ENCODE results near the gene ADNP2. TPM values are rescaled to one million over a fixed set of nuclear protein-coding genes. Genes with fewer than 3 reads are reported as not detected.

The ADNP2 gene
- total RNA-seq, 1 experiment from 2014 or later, result 21.3 TPM

DNA sequence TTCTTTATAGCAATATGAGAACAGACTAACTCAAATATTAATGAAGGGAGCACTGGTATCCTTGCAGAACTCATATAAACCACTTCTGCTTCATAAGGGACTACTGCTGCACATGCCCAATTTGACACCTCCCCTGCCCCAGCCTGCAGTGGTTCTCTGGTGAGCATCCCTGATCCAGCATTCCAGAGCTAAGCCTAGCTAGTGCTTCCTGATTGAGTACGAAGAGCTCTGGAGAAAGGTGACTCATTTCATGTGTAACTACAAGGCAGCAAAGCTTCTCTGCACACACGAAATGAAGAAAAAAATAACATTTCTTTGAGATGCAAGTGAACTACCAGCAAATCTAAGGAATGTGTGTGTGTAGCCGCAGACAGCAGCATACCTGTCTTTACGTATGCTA is 22.8 kb upstream of the ADNP2 start:
- no peak overlapping the region for H3K27ac ChIP-seq

GRCh38 chr18:80088036-80088435 is 21.0 kb upstream of the ADNP2 start:
- Histone ChIP-seq H3K27me3 (replicated peaks) (no peaks in the 10 kb centered on the region), H3K4me1 (replicated peaks) (no peaks in the 10 kb centered on the region), H3K9me3 (replicated peaks) (peaks cover 3% of the 10 kb centered on the region; the same call in 1 of the 2 replicates), H3K27ac (no peak overlapping the region), H3K36me3 (no peaks in the 10 kb centered on the region), H3K4me3 (no peak overlapping the region)
- no peak for DNase-seq (ENCODE audit: low read depth in 1 of 2, low spot score in 2 of 2)

More for the DNA sequence above, 22.8 kb upstream of the ADNP2 start:
- H3K4me1 ChIP-seq (replicated peaks), result no peaks in the 10 kb centered on the region
- DNase-seq (ENCODE audit: low read depth in 1 of 2, low spot score in 2 of 2), result no peak
- H3K9me3 ChIP-seq (replicated peaks), result peaks cover 3% of the 10 kb centered on the region; the same call in 1 of the 2 replicates
- H3K36me3 ChIP-seq, result no peaks in the 10 kb centered on the region
- H3K4me3 ChIP-seq, result no peak overlapping the region
- no peaks in the 10 kb centered on the region for H3K27me3 ChIP-seq (replicated peaks)

- no peaks in the 10 kb centered on the region for H3K36me3 ChIP-seq
- no peak overlapping the region for H3K27ac ChIP-seq
- H3K9me3 ChIP-seq (replicated peaks), result peaks cover 3% of the 10 kb centered on the region; the same call in 1 of the 2 replicates
- H3K4me1 ChIP-seq (replicated peaks), result no peaks in the 10 kb centered on the region
- no peak overlapping the region for H3K4me3 ChIP-seq
- DNase-seq (ENCODE audit: low read depth in 1 of 2, low spot score in 2 of 2), result no peak
- no peaks in the 10 kb centered on the region for H3K27me3 ChIP-seq (replicated peaks)
Measured at GRCh38 chr18:80088823-80089222, 20.2 kb upstream of the ADNP2 start.

- Histone ChIP-seq H3K27me3 (replicated peaks) (no peaks in the 10 kb centered on the region), H3K36me3 (no peaks in the 10 kb centered on the region), H3K9me3 (replicated peaks) (no peaks in the 10 kb centered on the region), H3K27ac (no peak overlapping the region), H3K4me3 (no peak overlapping the region), H3K4me1 (replicated peaks) (no peaks in the 10 kb centered on the region)
- DNase-seq (ENCODE audit: low read depth in 1 of 2, low spot score in 2 of 2), result no peak
Measured at GRCh38 chr18:80095414-80095813, 13.6 kb upstream of the ADNP2 start.

DNA sequence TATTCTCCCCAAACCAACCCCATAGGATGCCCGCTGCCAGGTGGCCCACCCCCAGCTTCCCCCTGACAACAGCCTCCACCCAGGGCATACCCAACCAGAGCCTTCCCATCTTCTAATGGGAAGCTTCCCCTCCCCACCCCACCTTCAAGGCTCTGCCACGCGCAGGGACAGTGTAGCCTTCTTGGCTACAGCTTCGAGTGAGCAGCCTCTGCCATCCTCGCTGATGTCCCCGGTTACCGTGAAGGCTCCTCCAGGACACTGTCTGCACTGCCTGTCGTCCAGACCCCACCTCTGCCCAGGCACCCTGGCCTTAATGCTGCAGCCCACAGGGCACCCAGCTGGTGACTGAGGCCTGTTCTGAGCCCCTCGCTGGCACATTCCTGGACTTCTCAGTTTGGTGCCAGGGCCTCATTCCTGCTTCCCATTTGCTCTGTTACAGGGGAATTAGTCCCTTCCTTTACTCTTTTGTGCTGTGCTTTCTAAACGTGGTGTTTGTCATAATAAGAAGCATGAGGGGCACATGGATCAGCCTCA is 13.0 kb upstream of the ADNP2 start:
- no peaks in the 10 kb centered on the region for H3K4me1 ChIP-seq (replicated peaks)
- DNase-seq (ENCODE audit: low read depth in 1 of 2, low spot score in 2 of 2), result no peak
- H3K4me3 ChIP-seq, result no peak overlapping the region
- H3K27me3 ChIP-seq (replicated peaks), result no peaks in the 10 kb centered on the region
- no peak overlapping the region for H3K27ac ChIP-seq
- H3K9me3 ChIP-seq (replicated peaks), result no peaks in the 10 kb centered on the region
- H3K36me3 ChIP-seq, result no peaks in the 10 kb centered on the region

DNA sequence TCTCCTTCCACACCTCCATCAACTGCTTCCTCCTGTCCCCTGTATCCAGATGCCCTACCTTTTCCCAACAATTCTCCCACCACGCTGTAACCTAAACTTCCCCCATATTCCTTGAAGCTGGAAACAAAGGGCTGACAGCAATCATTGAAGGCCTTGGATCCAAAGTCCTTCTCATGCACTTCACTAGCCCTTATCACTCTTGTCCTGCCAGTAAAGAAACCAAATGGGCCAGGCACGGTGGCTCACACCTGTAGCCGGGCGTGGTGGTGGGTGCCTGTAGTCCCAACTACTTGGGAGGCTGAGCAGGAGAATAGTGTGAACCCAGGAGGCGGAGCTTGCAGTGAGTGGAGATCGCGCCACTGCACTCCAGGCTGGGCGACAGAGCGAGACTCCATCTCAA is 11.9 kb upstream of the ADNP2 start:
- Histone ChIP-seq H3K27me3 (replicated peaks) (no peaks in the 10 kb centered on the region), H3K4me1 (replicated peaks) (no peaks in the 10 kb centered on the region), H3K4me3 (no peak overlapping the region), H3K36me3 (no peaks in the 10 kb centered on the region), H3K9me3 (replicated peaks) (no peaks in the 10 kb centered on the region), H3K27ac (no peak overlapping the region)
- DNase-seq (ENCODE audit: low read depth in 1 of 2, low spot score in 2 of 2), result no peak

DNA sequence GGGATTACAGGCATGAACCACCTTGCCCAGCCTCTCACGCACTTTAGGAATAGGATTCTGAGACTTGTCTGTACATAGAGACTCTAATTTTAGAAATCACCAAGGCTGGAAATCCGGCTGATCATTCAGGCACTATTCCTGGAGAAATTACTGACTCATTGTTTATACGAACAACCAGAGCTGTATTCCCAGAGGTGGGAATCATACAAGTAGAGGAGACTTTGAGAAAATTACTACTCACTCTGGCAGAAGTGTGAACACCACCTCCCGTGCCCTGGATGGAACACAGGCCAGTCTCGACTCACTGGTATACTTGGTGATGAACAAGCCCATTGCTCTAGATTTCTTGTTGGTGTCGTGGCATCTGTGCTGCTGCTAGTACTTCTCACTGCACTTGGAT is 5.8 kb upstream of the ADNP2 start:
- Histone ChIP-seq H3K27ac (no peak overlapping the region), H3K4me1 (replicated peaks) (no peaks in the 10 kb centered on the region; the same call in 1 of the 2 replicates), H3K9me3 (replicated peaks) (no peaks in the 10 kb centered on the region), H3K36me3 (no peaks in the 10 kb centered on the region), H3K27me3 (replicated peaks) (no peaks in the 10 kb centered on the region), H3K4me3 (no peak overlapping the region)
- DNase-seq (ENCODE audit: low read depth in 1 of 2, low spot score in 2 of 2), result peak in 1 of 2 experiments; percentile 10

- Histone ChIP-seq H3K27me3 (replicated peaks) (no peaks in the 10 kb centered on the region), H3K27ac (no peak overlapping the region), H3K4me1 (replicated peaks) (peaks cover 3% of the 10 kb centered on the region; the same call in 1 of the 2 replicates), H3K4me3 (no peak overlapping the region), H3K9me3 (replicated peaks) (no peaks in the 10 kb centered on the region), H3K36me3 (no peaks in the 10 kb centered on the region)
- no peak for DNase-seq (ENCODE audit: low read depth in 1 of 2, low spot score in 2 of 2)
Measured at GRCh38 chr18:80104364-80104779, 4.7 kb upstream of the ADNP2 start.

GRCh38 chr18:80105369-80106167 is 3.5 kb upstream of the ADNP2 start:
- Histone ChIP-seq H3K4me1 (replicated peaks) (peaks cover 6% of the 10 kb centered on the region; the same call in 1 of the 2 replicates), H3K9me3 (replicated peaks) (no peaks in the 10 kb centered on the region), H3K4me3 (no peak overlapping the region), H3K27me3 (replicated peaks) (no peaks in the 10 kb centered on the region), H3K36me3 (peaks cover under 1% of the 10 kb centered on the region), H3K27ac (no peak overlapping the region)
- DNase-seq (ENCODE audit: low read depth in 1 of 2, low spot score in 2 of 2), result no peak

- Histone ChIP-seq H3K4me1 (replicated peaks) (peaks cover 11% of the 10 kb centered on the region; the same call in 1 of the 2 replicates), H3K36me3 (peaks cover 11% of the 10 kb centered on the region), H3K27ac (no peak overlapping the region), H3K9me3 (replicated peaks) (no peaks in the 10 kb centered on the region), H3K27me3 (replicated peaks) (no peaks in the 10 kb centered on the region), H3K4me3 (no peak overlapping the region)
- no peak for DNase-seq (ENCODE audit: low read depth in 1 of 2, low spot score in 2 of 2)
Measured at GRCh38 chr18:80106482-80107051, 2.5 kb upstream of the ADNP2 start.

DNA sequence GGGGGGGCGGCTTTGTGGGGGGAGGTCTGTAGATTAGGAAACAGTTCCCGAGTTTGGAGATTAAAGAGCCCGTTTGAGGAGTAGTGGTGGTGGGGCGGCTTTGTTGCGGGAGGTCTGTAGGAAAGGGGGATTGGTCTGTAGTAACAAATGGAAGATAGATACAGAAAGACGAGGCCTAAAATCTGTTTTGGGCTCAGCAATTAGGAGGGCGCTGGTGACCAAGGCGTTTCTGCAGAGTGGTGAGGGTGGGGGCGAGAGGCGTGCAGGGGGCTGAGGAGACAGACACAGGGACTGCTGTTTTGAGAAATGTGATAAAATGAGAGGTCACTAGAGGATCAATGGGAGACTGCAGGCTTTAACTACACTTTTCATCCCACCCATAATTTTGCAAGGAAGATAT is 1.6 kb upstream of the ADNP2 start:
- Histone ChIP-seq H3K27me3 (replicated peaks) (no peaks in the 10 kb centered on the region), H3K4me1 (replicated peaks) (peaks cover 11% of the 10 kb centered on the region; the same call in 1 of the 2 replicates), H3K4me3 (no peak overlapping the region), H3K36me3 (peaks cover 15% of the 10 kb centered on the region), H3K9me3 (replicated peaks) (no peaks in the 10 kb centered on the region), H3K27ac (no peak overlapping the region)
- no peak for DNase-seq (ENCODE audit: low read depth in 1 of 2, low spot score in 2 of 2)

DNA sequence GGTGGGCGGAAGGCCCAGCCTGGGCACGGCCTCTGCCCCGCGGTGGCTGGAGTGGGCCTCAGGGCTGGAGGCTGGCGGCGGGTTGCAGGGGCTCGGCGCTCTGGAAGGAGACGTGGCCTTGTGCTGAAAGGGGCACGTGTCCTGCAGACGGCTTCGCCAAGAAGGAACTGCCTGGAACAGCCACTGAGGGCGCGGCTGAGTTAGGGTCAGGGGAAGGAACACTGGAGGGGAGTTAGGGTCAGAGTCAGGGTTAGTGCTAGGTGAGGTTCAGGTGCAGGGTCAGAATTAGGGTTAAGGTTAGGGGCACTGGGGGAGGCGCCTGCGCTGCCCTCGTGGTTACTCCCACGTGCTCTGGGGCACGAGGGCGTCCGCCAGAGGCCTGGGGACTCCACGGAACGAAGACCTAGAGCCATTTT is 933 bp upstream of the ADNP2 start:
- Histone ChIP-seq H3K9me3 (replicated peaks) (no peaks in the 10 kb centered on the region), H3K27me3 (replicated peaks) (no peaks in the 10 kb centered on the region), H3K4me1 (replicated peaks) (peaks cover 11% of the 10 kb centered on the region; the same call in 1 of the 2 replicates), H3K36me3 (peaks cover 15% of the 10 kb centered on the region), H3K27ac (no peak overlapping the region), H3K4me3 (no peak overlapping the region)
- no peak for DNase-seq (ENCODE audit: low read depth in 1 of 2, low spot score in 2 of 2)

GRCh38 chr18:80109676-80110078 is 615 bp downstream of the ADNP2 start:
- H3K4me3 ChIP-seq, result peak overlapping the region; percentile 71
- no peaks in the 10 kb centered on the region for H3K27me3 ChIP-seq (replicated peaks)
- peak; percentile 39 to 52 for DNase-seq (ENCODE audit: low read depth in 1 of 2, low spot score in 2 of 2)
- H3K9me3 ChIP-seq (replicated peaks), result no peaks in the 10 kb centered on the region
- peaks cover 11% of the 10 kb centered on the region; the same call in 1 of the 2 replicates for H3K4me1 ChIP-seq (replicated peaks)
- H3K36me3 ChIP-seq, result peaks cover 15% of the 10 kb centered on the region
- H3K27ac ChIP-seq, result peak overlapping the region; percentile 19; the same call in 1 of the 2 replicates

Data from SJSA1 (cell line).